Chondrocyte (in vitro differentiated cells): ENCODE results near the gene TNFSF18. TPM values are rescaled to one million over a fixed set of nuclear protein-coding genes. Genes with fewer than 3 reads are reported as not detected.

Experiments used
- DNase-seq: peaks from one replicate; pipeline ENCODE4 v3.0.0; 2021; ENCODE audit warnings: mixed read lengths, low spot score
- H3K27ac Mint-ChIP-seq: one replicate; pipeline ENCODE4 v1.8.0; 2021; ENCODE audit warnings: mild to moderate bottlenecking, moderate library complexity, mixed read lengths; ENCODE audit not compliant: unreplicated experiment
- H3K27me3 Mint-ChIP-seq: 2 replicates; pipeline ENCODE4 v1.8.0; 2021; ENCODE audit warnings: low read depth, mixed read lengths
- H3K36me3 Mint-ChIP-seq: 2 replicates; pipeline ENCODE4 v1.8.0; 2021; ENCODE audit warnings: low read depth, mixed read lengths
- H3K4me1 Mint-ChIP-seq: 2 replicates; pipeline ENCODE4 v1.8.0; 2021; ENCODE audit warnings: low read depth, mild to moderate bottlenecking, mixed read lengths
- H3K4me3 Mint-ChIP-seq: one replicate; pipeline ENCODE4 v1.8.0; 2021; ENCODE audit warnings: mild to moderate bottlenecking, moderate library complexity, mixed read lengths; ENCODE audit not compliant: unreplicated experiment
- H3K9me3 Mint-ChIP-seq: 2 replicates; pipeline ENCODE4 v1.8.0; 2021; ENCODE audit warnings: low read depth, mixed read lengths
- CTCF ChIP-seq: fragments of 200-600 bp; sonication (generic); IDR thresholded peaks from 2 replicates; pipeline ENCODE4 v1.5.0; 2021; ENCODE audit warnings: antibody characterized with exemption, mild to moderate bottlenecking, moderate library complexity
- total RNA-seq: library from RNA; stranded (reverse); gene quantifications from 3 replicates; pipeline ENCODE4 v1.2.1, GENCODE V29; 2021

TNFSF18 gene
- total RNA-seq, 1 donor from 2014 or later = not detected

GRCh38 chr1:173020138-173020750 lies 30.5 kb downstream of the TNFSF18 start:
- Mint-ChIP-seq H3K27ac (no peak overlapping the region), H3K36me3 (no peaks in the 10 kb centered on the region), H3K4me1 (peaks cover 11% of the 10 kb centered on the region), H3K4me3 (no peak overlapping the region), H3K9me3 (peaks cover 5% of the 10 kb centered on the region), H3K27me3 (no peaks in the 10 kb centered on the region)
- DNase-seq = no peak
- no peak for TF ChIP-seq CTCF

GRCh38 chr1:173017792-173018191 lies 32.9 kb downstream of the TNFSF18 start:
- no peak for DNase-seq
- H3K4me3 Mint-ChIP-seq = no peak overlapping the region
- TF ChIP-seq CTCF = no peak

DNA sequence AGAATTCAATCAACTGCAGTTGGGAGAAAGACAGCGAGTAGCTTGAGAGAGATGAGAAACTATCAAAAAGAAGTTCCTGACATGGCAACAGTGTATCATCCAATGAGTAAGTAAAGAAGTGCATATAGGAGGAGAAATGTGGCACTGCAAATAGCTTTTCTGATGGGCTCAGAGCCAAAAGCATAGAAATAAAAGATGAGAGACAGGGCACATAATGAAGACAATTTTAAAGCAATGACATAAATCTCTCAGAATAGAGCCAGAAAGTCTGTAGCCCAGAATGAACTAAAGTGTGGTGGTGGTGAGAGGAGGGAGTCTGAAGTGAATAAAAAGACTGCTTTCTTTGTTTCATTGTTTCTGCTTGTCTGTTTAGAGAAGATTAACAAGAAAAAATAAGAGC lies 34.3 kb downstream of the TNFSF18 start:
- H3K27ac Mint-ChIP-seq = no peak overlapping the region
- H3K9me3 Mint-ChIP-seq = no peaks in the 10 kb centered on the region
- no peak for TF ChIP-seq CTCF
- no peak overlapping the region for H3K4me3 Mint-ChIP-seq
- H3K36me3 Mint-ChIP-seq = no peaks in the 10 kb centered on the region
- peaks cover 18% of the 10 kb centered on the region for H3K4me1 Mint-ChIP-seq
- H3K27me3 Mint-ChIP-seq = no peaks in the 10 kb centered on the region
- DNase-seq = no peak

More at GRCh38 chr1:173017792-173018191, 32.9 kb downstream of the TNFSF18 start:
- Mint-ChIP-seq H3K9me3 (no peaks in the 10 kb centered on the region), H3K27me3 (no peaks in the 10 kb centered on the region), H3K27ac (no peak overlapping the region), H3K4me1 (peaks cover 18% of the 10 kb centered on the region), H3K36me3 (no peaks in the 10 kb centered on the region)

DNA sequence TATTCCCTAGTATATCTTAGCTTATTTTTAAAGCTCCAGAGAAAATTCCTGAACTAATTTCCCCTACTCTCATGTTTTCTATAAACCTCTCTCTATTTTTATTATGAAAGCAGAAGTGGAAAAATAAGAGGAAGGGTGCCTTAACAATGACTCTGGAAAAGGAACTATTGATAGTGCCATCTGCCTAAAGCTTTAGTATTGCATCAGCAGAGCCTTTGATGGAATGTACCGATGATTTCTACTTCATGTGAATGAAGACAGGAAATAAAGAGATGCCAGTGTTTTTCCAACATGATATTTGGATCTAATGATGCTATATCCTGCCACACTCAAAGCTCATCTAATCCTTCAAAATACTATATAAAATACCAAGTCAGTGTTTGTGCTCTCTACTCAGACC lies 35.1 kb downstream of the TNFSF18 start:
- DNase-seq = no peak
- H3K36me3 Mint-ChIP-seq = no peaks in the 10 kb centered on the region
- no peak overlapping the region for H3K4me3 Mint-ChIP-seq
- H3K27ac Mint-ChIP-seq = no peak overlapping the region
- no peak for TF ChIP-seq CTCF
- no peaks in the 10 kb centered on the region for H3K27me3 Mint-ChIP-seq
- H3K9me3 Mint-ChIP-seq = no peaks in the 10 kb centered on the region
- H3K4me1 Mint-ChIP-seq = peaks cover 18% of the 10 kb centered on the region

- H3K4me1 Mint-ChIP-seq = peaks cover 18% of the 10 kb centered on the region
- no peak overlapping the region for H3K27ac Mint-ChIP-seq
- H3K4me3 Mint-ChIP-seq = no peak overlapping the region
- no peaks in the 10 kb centered on the region for H3K36me3 Mint-ChIP-seq
- TF ChIP-seq CTCF = no peak
- DNase-seq = no peak
- H3K27me3 Mint-ChIP-seq = no peaks in the 10 kb centered on the region
- H3K9me3 Mint-ChIP-seq = no peaks in the 10 kb centered on the region
Observed at GRCh38 chr1:173014160-173014559, 36.6 kb downstream of the TNFSF18 start.
